HG03457 (cell line): Measurements from ENCODE around the gene VAX1.
"Not testable (repeated sequence)": the region's sequence is repeated elsewhere in the genome, so short reads cannot be mapped to it uniquely, and the experiment has no call there.

Source experiments
- ATAC-seq: cut with Tn5 transposase; IDR thresholded peaks from one replicate; pipeline ENCODE4 v1.9.1; 2021; ENCODE audit warnings: moderate number of reproducible peaks; ENCODE audit not compliant: unreplicated experiment

Gene VAX1

DNA sequence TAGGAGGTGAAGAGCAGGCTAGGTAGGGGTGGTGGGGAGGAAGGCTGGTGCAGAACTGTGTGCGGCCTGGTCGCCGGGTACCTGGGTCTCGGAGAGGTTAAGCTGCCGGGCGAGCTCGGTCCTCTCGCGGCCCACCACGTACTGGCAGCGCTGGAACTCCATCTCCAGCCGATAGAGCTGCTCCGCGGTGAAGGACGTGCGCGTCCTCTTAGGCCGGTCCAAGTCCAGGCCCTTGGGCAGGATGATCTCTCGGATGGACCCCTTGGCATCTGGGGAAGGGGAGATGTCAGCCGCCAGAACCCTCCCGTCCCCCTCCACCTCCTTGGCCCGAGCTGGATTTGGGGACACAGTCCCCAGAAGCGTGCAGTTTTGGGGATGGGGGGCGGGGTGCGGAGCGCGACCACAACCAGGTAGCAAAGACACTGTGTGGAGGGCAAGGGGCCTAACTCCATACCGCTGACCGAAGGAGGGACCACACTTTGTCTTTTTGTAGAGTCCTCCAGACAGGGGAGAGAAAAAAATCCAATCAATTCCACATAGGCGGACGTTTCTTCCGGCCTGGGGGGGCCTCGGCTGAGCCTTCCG is 1.6 kb downstream of the VAX1 start:
- ATAC-seq, result no peak

DNA sequence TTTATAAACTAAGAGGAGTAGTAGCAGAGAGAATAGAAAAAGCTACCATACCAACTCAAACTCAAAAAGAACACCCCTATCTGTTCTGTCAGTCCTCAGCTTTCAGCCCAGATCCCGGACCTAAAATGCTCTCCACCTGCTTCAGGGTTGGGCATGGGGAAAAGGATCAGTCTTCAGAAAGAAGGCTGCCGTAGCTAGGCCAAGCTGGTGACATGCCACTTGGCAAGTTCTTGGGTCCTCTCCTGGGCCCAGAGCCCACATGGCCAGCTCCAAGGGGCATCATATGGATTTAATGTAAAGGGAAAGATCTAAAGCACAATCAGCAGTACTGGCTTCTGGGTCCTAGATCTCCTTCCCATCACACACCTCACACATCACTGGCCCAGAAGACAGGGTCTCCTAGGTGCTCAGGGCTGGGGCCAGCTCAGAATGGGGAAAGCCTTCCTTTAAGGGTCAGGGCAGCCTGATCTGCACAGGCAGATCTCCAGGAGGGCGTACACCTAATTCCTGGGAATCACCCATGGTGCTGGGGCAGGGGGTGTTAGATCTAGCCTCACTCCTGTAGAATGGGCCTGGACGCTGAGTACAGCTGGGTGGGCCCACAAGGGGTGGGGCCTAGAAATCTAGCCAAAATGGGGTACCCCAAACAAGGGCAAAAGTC is 2.5 kb downstream of the VAX1 start:
- no peak for ATAC-seq

DNA sequence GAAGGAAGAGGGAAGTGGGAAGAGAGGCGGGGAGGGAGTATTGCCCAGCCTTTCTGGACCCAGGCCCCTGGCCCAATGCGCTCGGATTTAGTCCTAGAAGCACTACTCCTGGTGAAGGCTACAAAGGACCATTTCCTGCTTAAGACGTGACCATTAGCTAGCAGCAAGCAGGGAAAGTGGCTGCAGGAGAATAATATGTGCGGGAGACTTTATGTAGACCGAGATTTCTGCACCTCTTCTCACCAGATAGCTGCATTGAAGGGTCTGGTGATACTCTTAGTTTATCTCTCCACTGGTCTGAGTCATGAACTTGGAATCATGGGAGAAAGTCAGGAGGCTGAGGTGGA is 3.1 kb downstream of the VAX1 start:
- ATAC-seq, result no peak

DNA sequence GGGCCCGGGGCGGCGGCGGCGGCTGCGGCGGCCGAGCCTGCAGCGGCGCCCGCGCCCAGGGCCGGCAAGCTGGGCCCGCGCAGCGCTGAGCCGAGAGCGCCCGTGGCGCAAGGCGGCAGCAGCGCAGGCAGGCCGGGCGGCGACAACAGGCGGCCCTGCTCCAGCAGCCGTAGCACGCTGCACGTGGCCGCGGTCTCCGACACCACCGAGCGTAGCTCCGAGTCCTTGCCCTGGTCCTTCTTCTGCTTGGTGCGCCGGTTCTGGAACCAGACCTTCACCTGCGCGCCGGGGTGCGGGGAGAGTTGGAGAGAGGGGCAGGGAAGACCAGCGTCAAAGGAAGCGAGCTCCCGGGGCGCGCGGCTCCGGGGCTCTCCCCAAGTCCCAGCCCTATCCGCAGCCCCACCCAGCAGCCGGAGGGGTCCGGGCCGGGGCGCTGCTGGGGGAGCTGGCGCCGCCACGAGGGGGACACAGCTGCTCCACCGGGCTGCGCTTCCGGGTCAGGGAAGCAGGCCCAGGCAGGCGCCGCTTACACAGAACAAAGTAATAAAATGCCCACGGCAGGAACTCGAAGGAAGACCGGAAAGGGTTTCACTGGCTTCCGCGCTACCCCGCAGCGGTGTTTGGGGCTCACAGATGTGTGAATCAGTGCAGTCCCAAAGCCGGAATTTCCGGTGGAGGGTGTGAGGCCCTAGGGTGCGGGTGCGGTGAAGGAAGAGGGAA is 3.6 kb downstream of the VAX1 start:
- ATAC-seq, result no peak

DNA sequence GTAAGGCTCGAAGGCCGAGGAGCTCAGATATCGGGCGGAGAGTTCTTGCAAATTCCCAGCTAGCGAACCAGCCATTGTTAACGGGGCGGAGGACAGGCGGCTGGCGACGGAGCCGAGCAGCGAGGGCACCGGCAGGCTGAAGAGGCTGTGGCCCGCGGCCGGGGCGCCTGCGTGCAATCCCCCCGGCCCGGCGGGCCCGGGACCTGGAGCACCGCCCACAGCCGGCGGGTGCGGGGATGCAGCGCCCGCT is 4.1 kb downstream of the VAX1 start:
- no peak for ATAC-seq

DNA sequence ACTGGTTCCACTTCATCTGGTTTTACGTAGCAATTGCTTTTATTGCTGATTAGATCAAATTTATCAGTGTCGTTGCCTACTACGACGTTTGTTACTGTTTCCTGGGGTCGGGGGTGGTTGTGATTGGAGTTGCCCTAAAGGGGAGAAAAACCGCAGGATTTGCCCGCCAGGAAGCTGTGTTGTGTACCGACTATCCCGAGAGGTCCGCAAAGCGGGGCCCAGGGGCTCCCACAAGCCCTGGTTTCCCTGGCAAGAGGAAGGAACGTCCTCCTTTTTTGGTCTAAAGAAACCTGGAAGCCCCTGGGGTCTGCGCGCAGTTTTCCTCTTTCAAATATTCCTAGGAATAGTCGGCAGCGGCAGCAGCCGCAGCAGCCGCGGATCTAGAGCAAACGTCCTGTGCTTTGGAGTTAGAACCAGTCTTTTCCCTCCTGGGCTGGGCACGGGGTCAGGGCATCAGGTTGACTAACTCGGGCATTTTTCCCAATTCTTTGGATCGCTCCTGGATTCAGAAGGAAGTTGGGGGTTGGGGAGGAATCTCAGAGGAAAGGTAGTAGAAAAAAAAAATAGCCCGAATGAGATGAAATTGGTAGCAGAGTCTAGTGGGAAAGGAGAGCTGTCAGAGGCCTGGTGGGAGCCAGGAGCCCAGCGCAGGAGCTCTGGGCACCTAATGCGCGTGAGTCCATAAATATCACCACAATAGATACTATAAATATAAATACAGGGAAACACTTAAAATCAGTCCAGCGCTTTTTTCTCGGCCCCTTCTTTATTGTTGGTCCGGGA is 4.6 kb downstream of the VAX1 start:
- ATAC-seq, result no peak

DNA sequence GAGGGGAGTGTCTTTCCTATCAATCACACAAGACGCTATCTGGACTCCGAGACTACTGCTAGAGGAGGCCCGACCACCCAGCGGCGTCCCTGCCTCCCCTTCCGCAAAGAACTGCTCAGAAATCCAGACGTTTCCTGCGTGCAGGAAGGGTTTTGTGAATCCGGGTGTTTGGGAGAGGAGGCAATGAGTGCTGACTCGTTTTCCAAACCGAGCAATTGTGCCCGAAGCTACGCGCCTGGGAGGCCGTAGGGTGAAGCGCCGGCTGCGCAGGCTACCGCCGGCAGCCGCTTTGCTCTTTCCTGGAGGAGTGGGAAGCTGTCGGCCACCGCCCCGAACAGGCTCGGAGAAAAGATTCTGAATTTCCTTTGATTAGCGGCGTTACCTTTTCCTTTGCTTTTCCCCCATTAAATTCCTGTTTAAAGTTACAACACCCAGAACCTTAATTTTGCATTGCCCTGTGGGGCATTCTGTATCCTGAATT is 5.3 kb downstream of the VAX1 start:
- ATAC-seq, result no peak

DNA sequence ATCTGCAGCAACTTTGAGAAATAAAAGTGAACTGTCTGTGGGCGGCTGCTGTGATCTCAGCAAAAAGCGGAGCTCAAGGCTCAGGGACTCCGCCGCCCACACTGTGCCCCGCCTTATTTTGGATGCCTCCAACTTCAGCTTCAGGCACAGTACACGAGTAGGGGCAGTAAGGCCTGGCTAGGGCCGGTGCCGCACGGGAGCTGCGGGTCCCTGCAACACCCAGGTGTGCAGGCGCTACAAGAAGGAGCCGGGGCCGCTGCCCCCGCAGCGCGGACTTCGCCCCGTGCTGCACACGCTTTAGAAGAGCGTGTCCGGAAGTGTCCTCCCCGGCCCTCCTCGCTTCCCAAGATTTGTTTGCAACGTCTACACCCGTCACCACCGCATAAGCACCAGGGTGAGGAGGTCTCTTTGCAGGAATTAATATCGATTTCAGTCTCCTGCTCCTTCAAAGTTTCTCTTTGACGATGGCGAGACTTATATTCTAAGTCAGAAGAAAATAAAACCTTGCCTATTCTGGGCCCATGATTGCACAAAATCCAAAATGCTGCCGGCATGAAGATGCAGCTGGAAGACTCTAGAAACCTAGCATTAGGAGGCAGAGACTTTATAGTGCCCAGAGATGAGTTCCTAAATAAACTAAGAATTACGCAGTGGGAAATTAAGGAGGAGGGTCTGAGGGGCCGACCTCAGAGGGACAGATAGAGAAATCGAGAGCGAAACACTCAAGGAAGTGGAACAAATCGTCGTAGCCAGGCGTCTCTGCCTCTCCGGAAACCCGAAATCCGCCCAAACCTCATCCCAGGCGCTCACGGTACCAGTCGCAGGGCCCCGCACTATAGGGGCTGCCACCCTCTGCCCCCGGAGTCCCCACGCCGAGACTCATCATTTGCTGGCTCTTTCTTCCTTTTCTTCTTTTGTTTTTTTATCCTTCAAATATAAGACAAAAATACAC is 6.4 kb downstream of the VAX1 start:
- ATAC-seq, result no peak

DNA sequence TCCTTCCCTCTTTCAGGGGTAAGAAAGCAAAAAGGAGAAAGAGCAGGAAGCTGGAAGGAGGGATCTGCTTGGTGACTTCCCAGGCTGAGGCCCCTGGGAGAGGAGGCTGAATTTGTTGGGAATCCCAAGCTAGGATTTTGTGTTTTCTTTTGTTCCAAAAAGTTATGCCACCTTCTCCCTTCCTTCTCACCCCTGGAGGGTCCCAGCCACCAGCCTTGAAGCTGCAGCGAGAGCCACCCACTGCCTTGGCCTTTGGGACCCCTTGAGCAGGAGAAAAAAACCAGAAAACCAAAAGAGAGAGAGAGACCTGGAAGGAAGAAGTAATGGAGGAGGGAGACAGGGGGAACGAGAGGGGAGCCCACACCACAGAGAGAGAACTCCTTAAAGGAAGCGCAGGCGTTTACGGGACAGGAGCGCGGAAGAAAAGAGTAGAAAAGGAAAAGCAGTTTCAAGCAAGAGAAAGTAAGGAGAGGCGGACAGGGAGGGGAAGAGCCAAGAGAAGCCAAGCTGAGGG is 7.2 kb downstream of the VAX1 start:
- ATAC-seq, result no peak

DNA sequence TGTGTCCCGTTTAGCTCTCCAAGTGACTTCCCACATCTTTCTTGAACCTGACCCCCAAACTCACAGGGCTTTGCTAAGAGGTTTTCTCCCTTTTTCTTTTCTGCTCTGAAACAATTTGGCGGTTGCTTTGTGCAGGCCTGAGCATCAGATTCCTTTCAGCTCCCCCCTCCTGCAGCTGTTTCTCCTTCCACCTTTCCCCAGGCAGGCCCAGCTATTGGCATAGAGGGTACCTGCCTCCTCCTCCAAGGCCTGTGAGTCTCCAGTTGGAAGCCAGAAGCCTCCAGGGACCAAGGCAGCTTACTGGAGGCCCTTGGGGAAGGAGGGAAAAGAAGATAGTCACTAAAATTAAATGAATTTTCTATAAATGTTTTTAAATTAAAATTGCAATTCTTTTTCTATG is 7.7 kb downstream of the VAX1 start:
- no peak for ATAC-seq

DNA sequence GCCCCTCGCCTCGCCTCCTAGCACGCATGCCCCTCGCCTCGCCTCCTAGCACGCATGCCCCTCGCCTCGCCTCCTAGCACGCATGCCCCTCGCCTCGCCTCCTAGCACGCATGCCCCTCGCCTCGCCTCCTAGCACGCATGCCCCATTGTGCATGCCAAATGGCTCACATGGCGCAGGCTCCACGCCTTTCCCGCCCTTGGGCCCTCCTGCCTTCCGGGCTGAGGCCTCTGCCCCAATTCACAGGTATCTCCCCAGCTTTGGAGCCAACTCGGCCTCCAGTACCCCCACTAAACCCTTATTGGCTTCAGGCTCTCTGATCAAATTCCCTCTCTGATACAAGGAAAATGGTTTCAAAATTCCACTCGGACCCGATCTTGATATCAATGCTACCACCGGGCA is 11.4 kb downstream of the VAX1 start:
- not testable (repeated sequence) for ATAC-seq

DNA sequence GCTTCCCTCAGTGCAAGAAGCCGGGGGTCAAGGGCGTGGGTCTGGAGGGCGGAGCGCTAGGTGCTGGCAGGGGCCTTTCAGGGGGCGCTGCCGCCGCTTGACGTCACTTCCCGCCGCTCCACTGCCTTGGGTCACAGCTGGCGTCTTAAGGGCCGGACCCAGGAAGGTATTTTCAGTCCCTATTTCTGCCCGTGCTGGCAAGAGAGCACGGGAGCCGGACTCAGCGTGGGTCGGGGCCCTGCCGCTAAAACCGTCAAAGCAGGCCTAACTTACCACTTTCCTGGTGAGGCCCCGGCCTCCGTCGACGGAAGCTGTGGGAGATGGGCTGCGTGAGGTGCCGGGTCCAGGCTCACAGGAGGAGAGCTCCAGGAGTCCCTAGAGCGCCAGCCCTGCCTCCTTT is 12.0 kb downstream of the VAX1 start:
- no peak for ATAC-seq

DNA sequence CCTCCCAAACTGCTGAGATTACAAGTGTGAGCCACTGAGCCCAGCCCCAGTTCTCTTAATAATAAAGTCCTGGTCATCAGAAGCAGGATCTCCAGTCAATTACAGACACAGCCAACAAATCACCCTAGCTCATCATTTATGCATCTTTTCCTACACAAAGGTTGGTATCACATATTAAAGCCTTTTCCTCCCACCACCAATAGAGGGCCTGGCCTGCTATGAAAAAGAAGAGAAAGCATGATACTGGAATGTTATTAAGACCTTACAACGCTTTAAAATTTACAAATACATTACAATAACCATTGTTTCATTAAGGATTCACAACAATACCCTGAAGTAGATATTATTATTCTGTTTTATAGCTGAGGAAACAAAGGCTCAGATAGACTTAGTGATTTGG is 25.9 kb downstream of the VAX1 start:
- ATAC-seq, result no peak

DNA sequence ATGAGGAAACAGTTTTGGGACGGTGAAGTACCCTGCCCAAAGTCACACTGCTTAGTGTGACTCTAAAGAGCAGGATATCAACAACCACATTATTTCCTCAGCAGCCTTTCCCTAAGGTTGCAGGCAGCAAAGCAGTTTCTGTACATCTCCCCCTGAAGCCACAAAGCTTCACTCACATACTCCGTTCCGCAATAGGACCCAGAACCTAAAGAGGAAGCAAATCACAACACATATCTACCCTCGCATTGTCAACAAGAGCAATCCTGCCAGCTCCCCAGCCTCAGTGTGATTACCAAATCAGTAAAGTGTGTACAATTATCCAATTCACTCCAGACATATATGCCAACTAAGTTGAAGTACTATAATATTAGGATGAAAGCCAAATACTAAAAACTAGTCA is 30.8 kb downstream of the VAX1 start:
- no peak for ATAC-seq

DNA sequence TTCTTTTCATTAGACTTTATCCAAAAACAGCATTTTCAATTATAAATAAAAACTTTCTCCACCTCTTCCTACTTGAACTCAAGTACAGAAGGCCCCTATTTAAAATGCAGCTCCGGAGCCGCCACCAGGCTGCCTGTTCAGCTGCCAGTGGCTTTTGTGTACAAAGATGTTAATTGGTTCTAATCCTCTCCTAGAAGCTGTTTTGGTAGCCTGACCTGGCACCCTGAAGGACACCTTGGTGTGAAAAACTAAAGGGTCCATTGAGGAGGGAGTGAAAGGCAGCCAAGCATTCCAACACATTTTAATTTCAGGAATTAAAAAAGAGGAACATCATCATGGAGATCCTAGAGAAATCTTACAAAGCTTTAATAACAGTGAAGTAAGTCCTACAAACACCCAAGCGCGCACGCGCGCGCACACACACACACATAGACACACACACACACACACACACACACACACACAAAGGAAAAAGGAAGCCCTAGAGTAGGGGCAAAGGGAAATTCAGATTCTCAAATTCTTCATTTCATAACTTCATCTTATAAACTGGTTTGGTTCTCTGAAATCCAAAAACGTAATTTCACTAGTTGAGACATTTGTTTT is 41.4 kb downstream of the VAX1 start:
- no peak for ATAC-seq

DNA sequence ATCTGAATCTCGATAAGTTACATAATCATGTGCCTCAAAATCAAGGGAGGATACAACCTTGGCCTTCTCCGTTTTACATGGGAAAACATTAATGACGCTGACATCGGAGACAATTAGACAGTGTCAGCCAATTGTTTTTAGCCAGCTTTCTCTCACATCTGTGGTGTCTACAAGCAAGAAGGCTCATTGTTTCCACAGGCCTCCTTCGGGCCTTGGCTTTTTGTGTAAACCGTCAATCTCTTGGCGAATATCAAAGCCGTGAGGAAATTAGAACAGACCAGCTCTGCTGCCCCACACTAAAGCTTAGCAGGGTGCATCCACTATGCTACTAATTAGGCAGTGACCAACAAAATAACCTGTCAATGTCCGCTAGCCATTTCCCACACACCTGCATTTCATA is 43.2 kb downstream of the VAX1 start:
- ATAC-seq, result no peak

DNA sequence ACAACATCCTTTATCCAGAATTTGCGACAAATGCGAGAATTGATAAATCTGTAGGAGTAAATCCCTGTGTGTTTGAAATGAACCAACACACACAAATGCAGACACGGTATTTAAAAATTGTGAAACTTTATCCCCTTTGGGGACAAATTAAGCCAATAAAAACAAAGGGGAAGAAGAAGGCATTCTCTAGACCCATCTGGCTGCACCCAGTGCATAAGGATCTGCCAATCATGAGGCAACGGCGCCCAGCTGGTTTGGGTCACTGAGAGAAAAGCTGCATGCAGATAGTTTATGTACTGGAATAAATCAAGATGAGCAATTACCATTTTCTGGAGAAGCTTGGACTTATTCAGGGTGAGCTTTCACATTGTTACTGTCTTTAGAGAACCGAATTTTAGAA is 45.7 kb downstream of the VAX1 start:
- no peak for ATAC-seq

DNA sequence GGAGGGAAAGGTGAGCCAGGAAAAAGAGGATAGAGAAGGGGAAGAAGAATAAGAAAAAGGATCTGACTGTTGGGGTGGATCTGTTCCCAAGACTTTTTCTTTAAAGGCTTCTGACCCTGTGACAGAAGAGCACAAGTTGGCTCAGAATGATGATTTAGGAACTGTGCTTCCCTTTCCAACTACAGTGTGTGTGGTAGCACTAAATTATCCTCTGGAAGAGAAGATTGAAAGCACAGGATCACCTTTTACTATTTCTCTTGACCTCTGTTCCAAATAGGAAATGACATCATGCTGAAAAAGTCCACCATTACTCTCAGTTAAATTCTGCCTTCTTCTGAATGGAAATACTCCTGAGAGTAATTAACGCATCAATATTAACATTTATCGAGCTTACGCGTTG is 47.2 kb downstream of the VAX1 start:
- no peak for ATAC-seq

DNA sequence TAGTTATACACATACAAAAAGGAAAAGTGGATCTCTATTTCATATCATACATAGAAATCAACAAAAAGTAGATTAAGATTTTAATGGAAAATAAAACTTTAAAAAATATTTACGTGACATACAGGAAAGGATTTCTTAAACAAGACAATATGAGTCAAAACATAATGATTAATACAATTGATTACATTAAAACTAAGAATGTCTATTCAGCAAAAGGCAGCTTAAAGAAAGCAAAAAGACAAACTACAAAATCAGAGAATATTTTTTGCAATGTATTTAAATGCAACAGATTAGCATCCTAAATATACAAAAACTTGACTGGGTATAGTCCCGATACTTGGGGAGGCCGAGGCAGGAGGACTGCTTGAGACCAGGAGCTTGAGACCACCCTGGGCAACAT is 50.5 kb downstream of the VAX1 start:
- ATAC-seq, result no peak

DNA sequence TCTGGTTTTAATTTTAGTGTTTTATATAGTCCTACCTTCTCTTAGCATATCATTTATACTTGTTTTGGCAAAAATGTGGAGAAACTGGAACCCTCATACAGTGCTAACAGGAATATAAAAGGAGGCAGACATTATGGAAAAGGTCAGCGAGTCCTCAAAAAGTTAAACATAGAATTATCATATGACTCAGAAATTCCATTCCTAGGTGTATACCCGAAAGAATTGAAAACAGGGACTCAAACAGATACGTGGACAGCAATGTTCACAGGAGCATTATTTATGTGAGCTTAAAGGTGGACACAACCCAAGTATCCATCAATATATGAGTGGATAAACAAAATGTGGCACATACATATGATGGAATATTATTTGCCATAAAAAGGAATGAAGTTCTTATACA is 51.5 kb downstream of the VAX1 start:
- no peak for ATAC-seq
